GM18861 (cell line): Measurements from ENCODE around the gene PPFIBP2.
A peak's percentile ranks its signal among the peaks of the same experiment; 100 is the strongest.

ENCODE experiments used
- ATAC-seq: cut with Tn5 transposase; IDR thresholded peaks from one replicate; pipeline ENCODE4 v1.9.1; 2021; ENCODE audit not compliant: unreplicated experiment

The PPFIBP2 gene

DNA sequence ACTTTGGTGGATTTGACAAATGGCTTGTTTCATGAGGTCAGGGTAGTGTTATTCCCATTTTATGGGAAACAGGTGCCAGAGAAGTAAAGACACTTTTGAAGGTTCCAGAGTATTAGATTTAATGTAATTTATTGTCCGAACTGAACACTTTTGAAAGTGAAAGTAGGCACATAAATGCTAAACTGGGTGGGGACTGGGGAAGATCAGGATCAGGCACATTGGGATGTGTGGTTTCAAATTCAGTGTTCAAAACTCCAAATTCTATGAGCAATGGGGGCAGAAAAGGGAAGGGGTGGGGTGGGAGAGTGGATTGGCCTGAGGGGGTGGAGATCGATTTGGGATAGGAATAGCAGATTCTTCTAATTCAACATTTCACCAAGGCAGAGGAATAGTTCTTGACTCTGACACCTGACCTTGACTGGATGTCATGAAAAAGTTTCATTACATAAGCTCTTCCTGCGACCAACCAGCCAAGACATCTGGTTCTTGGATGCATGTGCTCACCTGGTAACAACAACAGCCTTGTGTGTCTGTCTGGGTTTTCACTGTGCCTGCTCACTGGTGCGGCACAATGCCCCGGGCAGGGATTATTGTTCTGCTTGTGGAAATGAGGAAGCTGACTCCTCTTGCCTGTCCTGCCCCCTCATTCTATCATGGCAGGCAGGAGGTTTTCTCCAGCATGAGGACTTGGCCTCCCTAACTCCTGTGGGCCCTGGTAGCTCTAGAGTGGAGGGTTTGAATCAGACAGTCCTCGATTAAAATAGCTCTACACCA is 10.8 kb downstream of the PPFIBP2 start:
- ATAC-seq = no peak

- ATAC-seq = no peak
Measured at GRCh38 chr11:7525424-7525823, 11.6 kb downstream of the PPFIBP2 start.

- ATAC-seq = no peak
Measured at GRCh38 chr11:7527029-7527428, 13.2 kb downstream of the PPFIBP2 start.

DNA sequence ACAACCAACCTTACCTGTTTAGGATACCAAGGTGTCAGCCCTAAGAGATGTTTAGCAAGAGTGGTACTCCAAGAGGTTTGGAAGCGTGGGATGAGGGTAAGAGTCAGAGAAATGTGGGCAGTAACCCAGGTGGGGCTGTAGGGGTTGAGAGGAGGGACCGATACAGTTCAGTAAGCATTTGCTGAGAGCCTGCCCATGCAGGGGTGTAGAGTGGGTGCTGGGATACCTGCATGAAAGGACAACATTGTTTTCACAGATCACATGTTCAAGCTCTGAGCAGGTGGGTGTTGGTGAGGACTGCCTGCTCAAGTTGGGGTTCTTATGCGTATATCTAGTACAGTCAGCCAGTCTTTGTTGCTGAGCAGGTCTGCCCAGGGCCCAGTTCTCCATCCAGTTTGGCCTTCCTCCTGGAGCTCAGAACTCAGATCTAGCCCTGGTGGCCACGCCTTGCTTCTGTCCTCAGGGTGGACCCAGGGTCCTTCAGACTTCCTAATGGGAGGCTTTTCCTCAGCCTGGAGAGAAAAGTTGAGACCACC is 14.8 kb downstream of the PPFIBP2 start:
- ATAC-seq = no peak

- no peak for ATAC-seq
Measured at GRCh38 chr11:7530013-7530640, 16.3 kb downstream of the PPFIBP2 start.

DNA sequence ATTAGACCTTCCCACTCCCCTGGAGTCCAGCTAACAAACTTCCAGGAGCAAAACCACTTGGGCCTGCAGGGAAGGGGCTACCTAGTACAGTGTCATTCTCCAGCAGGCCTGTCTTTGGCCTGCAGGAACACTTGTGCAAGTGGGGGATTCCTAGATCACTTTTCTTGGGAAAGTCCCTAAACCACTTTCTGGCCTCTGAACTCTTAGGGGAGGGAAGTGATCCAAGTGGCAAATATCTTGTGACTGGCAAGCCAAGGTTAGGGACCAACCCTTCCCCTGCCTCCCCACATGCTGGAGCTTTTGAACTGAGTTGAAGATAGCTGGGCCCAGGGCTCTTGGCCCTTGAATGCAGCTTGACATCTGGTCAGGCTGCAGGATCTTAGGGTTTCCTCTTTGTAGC is 17.2 kb downstream of the PPFIBP2 start:
- ATAC-seq = no peak

DNA sequence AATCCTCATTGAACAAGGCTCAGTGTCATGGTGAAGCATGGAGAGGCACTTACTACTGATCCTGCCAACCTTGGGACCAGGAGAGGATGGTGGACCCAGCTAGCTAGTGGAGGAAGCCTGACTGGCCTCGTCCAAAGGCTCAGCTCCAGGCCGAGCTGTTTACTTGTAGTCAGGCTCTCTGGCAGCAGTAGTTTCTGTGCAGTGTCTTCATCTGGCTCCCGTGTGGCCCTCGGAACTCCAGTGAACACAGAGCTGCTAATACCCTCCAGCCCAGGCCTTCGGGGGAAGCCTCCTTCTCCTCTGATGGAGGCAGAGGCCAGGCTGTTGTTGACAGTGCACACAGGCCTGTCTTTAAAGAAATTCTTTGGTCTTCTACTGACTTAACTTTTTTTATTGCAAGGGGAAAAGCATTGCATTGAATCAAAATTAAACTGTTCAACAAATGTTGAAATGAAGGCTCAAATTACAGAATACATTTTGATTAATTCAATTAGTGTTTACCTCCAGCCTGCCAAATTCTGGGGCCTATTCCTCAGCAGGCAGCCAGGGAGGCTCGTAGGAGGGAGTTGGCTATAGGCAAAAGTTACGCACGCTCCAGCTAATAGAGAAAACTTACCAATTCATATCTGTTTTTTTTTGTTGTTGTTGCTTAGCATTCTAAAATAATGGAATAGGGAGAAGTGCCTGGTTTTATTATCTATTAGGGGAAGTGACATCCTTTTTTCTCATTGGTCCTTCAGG is 18.8 kb downstream of the PPFIBP2 start:
- no peak for ATAC-seq

DNA sequence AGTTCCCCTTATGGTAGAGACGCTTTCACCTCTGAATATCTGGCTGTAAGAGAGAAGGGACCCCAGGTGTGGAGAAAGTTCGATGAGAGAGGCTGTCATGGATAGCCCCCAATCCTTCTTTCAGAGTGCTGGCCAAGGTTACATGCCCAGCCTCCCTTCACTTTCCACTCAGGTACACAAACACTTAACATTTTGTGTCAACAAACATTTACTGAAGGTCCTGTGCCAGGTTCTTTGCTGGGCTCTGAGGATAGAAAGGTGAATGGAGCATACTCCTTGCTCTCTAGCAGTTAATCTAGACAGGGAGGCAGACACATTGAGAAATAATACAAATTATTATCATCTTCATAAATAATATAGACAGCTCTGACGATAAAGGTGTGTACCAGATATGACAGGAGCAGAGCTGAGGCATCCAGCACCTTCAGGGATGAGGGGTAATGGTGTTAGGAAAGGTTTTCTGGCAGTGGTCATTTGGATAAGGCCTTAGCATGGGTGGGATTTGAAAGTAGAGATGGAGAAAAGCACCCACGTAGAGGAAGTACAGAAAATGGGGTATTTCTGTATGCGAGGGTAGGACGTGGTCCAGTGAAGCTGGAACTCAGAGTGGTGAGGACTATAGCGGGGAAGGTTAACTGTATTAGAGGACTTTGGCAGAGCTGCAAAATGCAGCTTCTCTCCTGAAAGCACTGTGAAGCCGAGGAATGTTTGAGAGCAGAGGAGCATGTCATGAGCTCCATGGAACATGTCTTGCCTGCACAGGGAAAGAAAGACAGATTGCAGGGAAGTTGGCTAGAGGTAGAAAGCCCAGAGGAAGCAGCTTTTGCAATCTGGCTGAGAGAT is 19.6 kb downstream of the PPFIBP2 start:
- peak; percentile 13 for ATAC-seq

GRCh38 chr11:7534042-7534378 is 20.2 kb downstream of the PPFIBP2 start:
- ATAC-seq = peak; percentile 40

DNA sequence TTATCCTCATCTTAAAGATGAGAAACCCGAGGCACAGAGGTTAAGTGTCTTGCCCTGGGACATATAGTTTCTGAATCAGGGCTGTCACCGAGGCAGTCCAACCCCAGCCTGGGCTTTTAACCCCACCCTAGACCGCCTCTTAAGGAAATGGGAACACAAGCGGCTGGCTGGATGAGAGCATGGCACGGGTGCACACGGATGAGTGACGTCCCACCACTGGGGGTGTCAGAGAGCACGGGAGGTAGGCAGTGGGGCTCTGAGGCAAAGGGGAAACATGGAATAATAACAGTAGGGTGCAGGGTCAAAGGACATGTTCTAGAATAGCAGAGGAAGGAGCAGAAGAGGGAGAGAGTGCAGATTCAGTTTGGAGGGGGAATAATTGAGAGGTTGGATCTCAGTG is 22.3 kb downstream of the PPFIBP2 start:
- no peak for ATAC-seq

DNA sequence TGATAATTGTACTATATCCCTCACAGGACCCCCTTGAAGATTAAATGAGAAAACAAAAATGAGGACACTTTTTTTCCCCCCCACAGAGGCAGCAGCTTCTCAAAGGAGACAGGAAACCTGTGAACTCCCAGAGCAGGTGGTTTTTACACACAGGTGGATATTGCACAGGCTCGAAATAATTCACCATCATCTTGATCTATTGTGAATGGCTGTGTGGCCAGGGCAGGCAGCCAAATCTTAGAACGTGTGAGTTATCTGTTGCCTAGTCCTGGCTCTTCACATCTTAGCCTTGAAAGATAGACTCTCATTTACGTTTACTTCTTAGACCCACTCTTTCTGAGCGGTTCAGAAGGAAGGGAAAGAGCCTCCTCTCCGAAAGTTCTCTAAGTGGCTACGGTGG is 23.5 kb downstream of the PPFIBP2 start:
- no peak for ATAC-seq

DNA sequence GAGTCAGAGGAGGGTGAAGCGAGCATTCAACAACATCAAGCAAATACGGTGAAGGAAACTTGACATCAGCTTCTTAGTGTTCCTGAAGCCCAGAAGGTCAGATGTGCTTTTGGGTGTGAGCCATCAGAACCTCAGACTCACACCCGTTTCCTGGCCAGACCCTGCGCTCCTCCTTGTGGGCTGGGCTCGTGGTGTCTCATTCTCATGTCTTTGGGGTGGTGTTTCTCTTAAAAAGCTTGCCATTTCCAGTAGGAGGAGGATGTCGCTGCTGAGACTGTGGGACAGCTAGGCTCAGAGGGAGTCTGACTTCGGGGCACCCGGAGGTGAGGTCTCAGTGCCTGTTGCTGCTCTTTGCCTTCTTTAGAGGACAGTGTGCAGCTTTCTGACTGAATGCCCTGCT is 24.2 kb downstream of the PPFIBP2 start:
- ATAC-seq = no peak

DNA sequence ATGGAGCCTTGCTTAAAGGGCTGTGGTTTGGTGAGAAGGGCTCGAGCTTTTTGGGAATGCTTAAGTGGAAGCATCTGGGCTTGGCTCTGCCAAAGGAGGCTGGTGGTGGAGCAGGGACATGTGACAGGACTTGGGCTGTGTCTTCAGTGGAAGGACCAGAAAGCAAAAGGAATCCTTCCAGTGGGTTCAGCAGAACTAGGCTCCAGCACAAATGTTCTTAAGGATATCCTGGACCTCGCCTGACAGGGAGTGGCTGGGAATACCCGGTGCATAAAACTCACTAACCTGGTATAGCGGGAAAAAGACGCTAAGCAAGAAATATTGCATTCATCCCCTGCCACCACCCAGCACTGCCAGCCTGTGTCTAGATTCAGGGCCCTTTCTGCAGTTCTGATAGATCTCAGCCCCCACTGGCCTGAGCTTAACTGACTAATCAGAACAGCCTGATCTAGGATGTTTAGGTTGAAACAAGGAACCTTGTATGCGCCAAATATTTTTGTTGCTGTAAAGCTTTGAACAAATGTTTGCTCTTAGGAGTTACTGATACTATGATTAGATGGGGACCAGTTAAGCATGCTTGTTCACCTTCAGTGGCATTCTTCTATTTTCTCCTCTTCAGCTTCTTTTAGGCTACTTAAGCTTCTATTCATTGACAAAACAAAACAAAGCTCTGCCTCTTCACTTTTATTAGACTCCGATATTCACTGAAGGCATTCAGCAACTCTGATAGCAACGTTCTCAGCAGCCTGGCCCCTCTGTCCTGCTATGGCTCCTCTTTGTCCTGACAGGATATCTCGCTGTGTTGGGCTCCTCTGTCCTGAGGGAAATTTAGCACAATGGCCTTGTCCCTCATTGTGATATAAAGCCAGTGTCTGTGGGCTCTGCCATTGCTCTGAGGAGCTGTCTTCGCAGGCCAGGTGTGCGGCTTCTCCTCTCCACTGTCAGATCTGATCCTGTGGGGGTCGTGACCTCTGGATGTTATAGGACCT is 25.0 kb downstream of the PPFIBP2 start:
- ATAC-seq = no peak

DNA sequence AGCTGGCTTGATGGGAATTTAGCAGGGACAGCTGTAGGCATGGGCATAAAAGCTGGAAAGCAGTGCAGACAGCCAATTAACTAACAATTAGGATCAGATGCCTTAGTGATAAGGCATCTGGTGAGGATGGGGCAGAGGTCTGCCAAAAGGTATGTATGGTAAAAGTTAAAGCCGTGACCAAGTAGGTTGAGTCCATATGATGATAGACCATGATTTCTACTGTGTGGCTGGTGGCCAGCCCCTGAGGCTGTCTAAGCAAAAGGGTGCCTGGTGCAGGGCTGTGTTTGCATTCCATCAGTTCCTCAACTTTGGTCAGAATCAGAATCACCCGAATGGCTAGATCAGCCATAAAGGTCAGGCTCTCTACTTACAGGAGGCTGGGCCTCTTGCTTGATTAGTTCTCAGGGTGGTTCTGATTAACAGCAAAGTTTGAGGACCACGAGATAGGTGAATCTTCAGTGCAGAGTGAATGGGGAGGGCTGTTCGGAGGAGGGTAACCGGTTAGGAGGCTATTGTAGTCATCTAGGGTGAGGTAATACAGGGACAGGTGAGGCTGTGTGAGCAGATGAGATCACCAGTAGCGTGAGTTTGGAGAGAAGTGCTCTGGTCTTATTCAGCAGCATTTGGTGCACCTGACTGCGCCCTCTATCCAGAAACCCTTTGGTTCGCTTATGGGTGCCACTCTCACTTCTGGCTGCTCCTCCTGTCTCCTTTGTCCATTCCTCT is 27.2 kb downstream of the PPFIBP2 start:
- ATAC-seq = no peak

DNA sequence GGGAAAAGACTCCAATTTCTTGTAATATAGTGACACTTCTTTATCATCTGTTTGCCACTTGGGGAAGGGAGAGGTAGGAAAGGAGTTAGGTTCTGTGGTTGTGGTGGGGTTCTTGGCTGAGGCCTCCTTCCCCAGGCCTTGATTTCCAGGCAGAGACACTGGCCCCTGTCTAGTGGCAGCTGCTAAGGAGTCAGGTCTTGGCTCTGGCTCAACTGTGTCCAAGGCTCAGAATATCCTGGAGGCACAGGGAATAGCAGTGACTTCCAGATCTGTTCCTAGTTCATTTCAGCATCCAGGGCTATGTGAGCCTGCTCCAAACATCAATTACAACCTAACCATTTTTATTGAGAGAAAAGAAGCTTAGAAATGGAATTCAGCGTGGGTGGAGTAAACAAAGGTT is 29.5 kb downstream of the PPFIBP2 start:
- no peak for ATAC-seq

- ATAC-seq = no peak
Measured at GRCh38 chr11:7544021-7544420, 30.2 kb downstream of the PPFIBP2 start.

DNA sequence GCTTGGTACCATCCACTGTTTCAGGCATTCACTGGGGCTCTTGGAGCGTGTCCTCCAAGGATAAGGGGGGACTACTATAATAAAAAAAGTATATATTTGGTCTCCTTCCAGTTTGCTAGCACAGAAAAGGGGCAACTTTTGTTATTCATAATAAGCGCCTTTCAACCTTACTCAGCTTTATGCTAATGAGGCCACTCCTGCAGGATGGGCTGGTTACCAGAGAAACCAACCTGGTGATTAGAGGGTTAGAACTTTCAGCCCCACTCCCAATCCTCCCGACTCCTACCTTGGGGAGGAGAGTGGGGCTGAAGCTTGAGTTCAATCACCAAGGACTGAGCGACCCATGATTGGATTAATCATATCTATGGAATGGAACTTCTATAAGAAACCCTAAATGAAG is 31.8 kb downstream of the PPFIBP2 start:
- no peak for ATAC-seq

DNA sequence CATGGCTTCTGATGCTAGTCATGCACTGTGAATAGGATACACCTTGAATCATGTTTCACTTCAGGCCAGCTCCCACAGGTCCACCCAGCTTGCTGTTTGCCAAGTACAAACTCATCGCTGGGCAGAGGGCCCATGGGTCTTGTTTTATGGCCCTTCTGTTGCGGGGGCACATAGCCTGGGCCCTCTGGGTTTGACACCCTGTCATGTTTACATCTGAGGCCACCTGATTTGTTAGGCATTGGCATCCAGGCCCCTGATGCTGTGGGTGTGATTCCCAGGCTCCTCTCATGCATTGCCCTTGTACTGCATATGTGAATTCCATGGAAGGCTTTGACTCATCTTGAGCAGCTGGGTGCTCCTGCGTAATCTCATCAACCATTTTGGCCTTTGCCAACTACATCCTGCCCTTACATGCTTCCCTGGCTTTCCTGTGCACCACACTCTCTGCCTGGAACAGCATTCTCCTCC is 32.6 kb downstream of the PPFIBP2 start:
- no peak for ATAC-seq

DNA sequence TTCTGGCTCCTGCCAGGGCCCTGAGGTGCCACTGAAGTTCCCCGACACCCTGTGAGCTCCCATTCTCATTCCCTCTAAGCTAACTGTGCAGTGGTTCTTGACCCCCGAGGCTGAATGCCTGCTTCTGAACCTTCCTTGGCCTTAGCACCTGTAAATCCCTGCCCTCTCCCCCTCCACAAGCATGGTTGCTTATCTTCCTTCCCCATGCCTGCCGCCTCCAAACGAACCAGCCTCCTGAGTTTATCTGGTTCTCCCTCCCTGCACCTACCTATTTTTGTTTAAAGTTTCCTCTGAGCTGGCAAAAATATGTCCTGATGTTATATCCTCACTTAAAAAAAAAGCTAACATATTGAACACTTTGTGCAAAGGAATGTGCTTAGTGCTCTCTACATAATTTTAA is 33.9 kb downstream of the PPFIBP2 start:
- no peak for ATAC-seq
